GM12864 (cell line): ENCODE results near the gene CRYZ.

Experiments
- DNase-seq: peaks from one replicate; pipeline ENCODE4 v3.0.0-alpha.2; 2011; ENCODE audit warnings: low read depth
- H3K4me3 ChIP-seq: 2 replicates; pipeline ENCODE4 v1.5.1; 2011; ENCODE audit warnings: mild to moderate bottlenecking, low read depth, low read length, control low read depth
- CTCF ChIP-seq: IDR thresholded peaks from 2 replicates; pipeline ENCODE4 v1.5.1; 2011; ENCODE audit warnings: low read depth, mild to moderate bottlenecking, moderate library complexity, low read length, control low read depth, inconsistent platforms; ENCODE audit errors: missing control alignments

Gene CRYZ, protein sequence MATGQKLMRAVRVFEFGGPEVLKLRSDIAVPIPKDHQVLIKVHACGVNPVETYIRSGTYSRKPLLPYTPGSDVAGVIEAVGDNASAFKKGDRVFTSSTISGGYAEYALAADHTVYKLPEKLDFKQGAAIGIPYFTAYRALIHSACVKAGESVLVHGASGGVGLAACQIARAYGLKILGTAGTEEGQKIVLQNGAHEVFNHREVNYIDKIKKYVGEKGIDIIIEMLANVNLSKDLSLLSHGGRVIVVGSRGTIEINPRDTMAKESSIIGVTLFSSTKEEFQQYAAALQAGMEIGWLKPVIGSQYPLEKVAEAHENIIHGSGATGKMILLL

GRCh38 chr1:74732960-74733603 lies at the start of gene CRYZ, which contains the start of gene TYW3:
Gene CRYZ (minus strand): TSS chr1:74733050. CDS start chr1:74724821, 8,229 bp downstream.
Gene TYW3 (plus strand): TSS chr1:74733152. CDS start chr1:74733245, 93 bp downstream.
- peak; percentile 88 for DNase-seq
- TF ChIP-seq CTCF: peak; percentile 1
- H3K4me3 ChIP-seq: peak within 1 kb of the TSS; percentile 77

- no peak for TF ChIP-seq CTCF
- no peak for DNase-seq
- H3K4me3 ChIP-seq: no peak overlapping the region
These were observed 47.7 kb upstream of the CRYZ start for GRCh38 chr1:74780594-74780993.

GRCh38 chr1:74779750-74780149 lies 46.9 kb upstream of the CRYZ start:
- no peak for DNase-seq
- no peak for TF ChIP-seq CTCF
- no peak overlapping the region for H3K4me3 ChIP-seq

GRCh38 chr1:74777525-74777924 lies 44.7 kb upstream of the CRYZ start:
- no peak for TF ChIP-seq CTCF

GRCh38 chr1:74775735-74776134 lies 42.9 kb upstream of the CRYZ start:
- H3K4me3 ChIP-seq: no peak overlapping the region
- TF ChIP-seq CTCF: no peak
- no peak for DNase-seq

More at GRCh38 chr1:74777525-74777924, 44.7 kb upstream of the CRYZ start:
- no peak overlapping the region for H3K4me3 ChIP-seq
- no peak for DNase-seq

DNA sequence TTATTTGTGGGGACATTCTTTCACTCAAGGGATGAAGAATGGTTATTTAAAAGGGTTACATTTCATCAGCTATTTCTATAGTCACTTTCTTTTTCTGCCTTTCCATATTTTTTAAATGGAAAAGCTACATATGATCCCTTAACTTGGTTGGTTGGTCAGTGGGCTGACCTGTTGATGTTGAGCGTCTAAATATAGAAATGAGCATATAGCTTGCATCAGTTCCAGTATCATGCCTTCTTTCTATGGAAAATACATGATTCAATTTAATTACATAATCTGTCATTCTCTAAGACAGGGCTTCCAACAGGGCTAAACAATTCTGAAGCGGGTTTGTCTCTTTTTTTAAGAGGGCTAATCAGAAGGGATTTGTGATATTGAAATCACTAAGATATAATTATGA lies 40.7 kb upstream of the CRYZ start:
- no peak for DNase-seq
- no peak for TF ChIP-seq CTCF
- H3K4me3 ChIP-seq: no peak overlapping the region
